ENCODE measurements around the gene HDDC2.

Gene HDDC2, protein sequence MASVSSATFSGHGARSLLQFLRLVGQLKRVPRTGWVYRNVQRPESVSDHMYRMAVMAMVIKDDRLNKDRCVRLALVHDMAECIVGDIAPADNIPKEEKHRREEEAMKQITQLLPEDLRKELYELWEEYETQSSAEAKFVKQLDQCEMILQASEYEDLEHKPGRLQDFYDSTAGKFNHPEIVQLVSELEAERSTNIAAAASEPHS

DNA sequence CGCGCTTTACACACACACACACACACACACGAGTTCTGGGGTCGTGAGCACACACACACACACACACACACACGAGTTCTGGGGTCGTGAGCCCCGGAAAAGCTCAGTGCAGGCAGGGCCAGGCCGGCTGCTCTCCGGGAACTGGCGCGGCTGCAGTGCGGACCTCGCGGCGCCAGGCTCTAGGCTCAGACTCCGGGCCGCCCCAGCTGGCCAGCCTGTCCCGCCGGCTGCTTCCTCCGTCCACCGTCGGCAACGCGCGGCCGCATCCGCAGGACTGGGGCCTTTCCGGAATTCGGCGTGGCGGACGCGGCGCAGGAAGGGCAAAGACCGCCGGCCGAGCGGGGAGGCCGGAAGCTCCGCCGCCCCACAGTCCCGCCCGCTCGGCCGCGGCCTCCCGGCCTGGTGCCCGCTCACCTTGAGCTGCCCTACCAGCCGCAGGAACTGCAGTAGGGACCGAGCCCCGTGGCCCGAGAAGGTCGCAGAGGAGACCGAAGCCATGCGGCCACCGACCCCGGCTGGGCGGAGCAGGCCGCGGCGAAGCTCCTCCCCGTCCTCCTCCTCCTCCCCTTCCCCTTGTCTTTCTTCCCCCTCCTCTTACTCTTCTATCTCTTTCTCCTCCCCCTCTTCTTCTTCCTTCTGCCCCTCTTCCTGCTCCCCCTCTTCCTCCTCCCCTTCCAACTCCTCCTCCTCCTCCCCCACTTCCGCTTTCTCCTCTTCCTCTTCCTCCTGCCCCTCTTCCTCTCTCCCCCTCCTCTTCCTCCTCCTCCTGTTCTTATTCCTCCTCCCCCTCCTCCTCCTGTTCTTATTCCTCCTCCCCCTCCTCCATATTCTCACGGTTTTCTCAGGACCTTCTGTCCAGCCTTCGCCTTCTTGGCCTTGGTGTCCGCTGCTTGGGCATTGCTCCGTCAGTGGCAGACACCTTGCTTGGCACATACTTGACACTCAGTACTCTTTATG lies at the start of gene HDDC2:
Gene HDDC2, minus strand, starts transcription at position 533 of the 957 bp plus-strand sequence. Its CDS starts 35 bp downstream, at position 498.
- peak; percentile 80 for DNase-seq

DNA sequence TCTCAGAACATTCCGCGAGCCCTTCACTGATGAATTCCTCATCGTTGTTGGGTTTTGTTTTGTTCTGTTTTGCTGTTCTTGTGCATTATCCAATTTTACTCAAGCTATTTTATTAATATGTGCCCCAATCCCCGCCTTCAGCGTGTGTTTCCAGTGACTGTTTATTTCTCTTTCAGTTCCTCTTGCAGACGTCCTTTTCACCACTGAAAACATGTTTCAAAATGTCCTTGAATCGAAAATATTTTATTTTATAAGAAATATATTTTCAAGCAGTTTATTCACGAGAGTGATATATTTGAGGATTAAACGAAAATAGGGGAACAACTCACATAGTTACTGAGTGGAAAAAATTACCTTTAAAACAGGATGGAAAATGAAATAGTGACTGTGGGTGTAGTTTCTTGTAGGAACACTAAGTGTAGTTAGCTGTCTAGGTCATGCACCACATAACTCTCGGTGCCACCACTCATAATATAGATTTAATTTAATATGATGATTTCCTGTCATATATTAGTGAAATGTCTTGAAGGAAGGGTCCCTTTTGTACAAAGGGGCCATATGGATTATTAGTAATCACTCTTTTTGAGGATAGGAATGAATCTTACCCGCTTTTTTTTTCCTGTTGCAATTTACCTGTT lies 45.3 kb upstream of the HDDC2 start:
- DNase-seq: peak; percentile 18

DNA sequence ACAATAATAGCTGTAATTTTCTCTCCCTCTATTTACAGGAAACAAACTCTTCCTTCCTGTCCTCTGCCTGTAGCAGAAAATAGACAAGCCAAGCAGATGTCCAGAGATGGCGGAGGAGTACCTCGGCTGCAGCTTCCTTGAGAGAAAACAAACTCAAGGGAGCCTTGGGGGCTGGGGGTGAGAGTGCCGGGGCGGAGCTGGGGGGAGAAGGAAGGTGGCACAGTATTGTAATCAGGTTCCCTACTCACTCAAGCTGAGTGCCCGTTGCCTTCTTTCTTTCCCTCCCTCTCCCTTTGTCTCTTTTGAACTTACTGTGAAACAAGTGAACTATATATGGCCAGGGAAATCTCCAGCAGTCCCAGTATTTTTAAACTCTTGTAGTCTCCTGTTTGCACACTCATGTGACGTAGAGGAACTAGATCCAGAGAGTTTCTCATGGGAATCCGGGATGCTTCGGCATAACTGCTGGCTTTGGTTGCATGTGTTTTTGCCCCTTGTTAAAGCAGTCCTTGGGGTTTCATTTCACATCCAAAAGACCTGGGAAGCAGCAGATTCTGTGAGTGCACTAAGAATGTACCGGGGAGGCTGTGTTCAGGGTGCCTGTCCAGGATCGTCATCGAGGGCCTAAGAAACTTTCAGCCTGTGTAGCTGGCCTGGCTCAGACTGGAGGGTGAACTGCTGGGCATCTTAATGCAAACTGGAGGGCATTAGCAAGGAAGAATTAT lies 44.6 kb upstream of the HDDC2 start:
- DNase-seq: no peak

DNA sequence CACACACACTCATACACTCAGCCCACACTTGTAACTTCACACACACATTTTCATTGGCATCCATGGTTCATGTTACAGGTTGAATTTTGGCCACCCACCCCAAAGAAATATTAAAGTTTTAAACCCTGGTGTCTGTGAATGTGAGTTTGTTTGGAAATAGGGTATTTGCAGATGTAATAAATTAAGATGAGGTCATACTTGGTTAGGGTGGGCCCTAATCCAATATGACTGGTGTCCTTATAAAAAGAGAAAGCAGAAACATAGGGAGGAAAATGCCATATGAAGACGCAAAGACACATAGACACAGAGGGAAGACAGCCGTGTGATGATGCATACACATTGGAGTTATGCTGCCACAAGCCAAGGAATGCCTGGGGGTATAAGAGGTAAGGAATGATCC lies 39.7 kb upstream of the HDDC2 start:
- DNase-seq: no peak

DNA sequence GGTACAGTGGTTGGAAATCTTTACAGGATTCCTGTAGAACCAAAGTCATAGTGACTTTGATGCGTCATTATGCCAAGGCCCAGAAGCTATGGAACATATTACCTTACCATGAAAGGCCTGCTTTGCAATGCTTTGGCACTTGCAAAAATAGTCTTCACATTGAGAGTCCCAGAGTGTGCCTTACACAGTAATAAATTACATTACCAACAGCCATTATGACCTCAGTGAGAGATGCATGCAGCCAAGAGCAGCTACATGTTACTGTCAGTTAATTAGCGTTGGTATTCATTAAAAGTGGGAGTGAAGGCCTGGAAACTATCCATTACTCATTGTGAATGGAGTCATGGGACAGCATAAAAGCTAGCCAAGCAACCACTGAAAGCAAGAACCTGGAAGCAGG lies 39.2 kb upstream of the HDDC2 start:
- no peak for DNase-seq

DNA sequence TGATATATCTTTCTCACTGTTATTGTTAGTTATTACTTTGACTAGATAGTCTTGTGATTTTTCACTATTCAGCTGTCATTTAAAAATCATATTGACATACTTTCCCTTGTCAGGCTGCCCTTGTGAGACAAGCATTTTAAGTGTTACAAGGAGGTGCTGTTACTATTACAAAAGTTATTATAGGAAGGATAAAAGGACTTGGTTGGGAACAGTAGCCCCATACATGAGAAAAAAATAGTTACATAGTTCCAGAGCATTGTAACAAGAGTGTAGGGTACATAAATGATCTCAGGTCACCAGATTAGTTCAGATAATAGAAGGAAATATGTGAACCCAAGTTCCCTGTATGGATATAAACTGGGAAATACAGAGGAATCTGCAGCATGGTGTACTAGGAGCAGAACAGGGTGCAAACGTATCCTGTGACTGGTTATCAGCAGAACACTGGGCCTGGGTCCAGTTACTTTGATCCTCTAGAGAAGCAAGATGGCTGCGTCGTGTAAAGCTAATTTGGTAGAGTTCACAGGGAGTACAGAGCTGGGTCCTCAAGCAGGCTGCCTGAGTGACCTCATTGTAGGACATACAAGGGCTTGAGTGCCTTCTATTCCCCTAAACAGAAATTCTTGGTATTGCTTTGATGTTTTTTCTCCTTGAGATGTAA lies 38.5 kb upstream of the HDDC2 start:
- no peak for DNase-seq

DNA sequence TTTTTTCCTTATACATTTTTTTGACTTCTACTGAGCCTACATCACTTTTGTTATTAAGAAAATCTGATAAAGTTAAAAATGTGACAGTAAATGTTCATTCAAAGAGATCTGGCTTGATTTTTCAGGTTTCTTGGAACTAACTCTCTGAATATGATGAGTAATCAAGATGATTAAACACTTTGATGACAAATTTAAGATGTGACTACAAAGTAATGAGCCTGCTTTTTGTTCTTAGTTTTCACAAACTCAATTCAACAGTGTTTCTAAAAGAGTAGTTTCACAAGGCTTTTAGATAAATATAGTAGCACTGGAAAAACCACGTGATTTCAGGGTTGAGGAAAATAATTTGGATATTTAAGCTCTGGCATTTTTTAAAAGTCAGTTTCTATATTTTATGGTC lies 37.9 kb upstream of the HDDC2 start:
- DNase-seq: no peak

DNA sequence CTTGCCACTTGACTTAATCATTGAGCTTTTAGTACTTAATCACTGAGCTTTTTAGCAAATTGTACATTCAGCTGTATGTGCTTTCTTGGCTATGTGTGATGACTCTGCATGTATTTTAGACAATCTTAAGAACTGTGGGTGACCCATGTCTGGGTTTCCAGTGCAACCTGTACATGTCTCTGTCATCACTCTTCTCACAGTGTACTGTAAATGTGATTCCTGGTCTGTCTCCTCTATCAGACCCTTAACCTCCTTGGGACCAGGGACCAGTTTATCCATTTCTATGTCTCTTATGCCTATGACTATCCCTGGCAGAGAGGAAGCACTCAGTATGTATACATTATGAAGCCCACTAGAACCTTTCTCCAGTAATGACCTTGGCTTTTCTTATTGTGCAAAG lies 36.6 kb upstream of the HDDC2 start:
- no peak for DNase-seq

DNA sequence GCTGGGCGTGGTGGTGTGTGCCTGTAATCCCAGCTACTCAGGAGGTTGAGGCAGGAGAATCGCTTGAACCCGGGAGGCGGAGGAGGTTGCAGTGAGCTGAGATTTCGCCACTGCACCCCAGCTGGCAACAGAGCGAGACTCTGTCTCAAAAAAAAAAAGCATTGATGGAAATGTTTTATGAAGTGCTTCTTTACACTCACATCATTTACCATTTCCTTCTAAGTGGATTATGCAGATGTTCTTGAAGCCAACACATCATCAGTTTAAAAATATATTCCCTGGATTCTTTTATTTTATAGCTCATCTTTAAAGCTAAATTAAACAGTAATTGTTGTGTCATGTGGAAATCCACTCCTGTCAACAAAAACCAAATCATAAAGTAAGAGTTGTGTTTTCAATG lies 35.9 kb upstream of the HDDC2 start:
- DNase-seq: no peak

DNA sequence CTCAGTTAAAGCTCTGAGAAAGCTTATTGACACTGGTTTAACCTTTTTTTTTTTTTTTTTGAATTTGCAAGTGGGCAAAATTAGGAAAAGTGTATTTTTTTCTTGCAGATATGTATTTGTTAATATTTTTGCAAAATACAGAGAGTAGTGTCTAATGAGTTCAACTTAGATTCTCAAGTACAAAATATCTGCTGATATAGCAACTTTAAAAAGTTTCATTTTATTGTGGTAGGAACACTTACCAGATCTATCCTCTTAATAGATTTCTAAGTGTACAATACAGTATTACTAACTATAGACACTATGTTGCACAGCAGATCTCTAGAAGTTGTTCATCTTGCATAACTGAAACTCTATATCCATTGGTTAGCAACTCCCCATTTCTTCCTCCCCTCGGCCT lies 30.9 kb upstream of the HDDC2 start:
- DNase-seq: no peak

DNA sequence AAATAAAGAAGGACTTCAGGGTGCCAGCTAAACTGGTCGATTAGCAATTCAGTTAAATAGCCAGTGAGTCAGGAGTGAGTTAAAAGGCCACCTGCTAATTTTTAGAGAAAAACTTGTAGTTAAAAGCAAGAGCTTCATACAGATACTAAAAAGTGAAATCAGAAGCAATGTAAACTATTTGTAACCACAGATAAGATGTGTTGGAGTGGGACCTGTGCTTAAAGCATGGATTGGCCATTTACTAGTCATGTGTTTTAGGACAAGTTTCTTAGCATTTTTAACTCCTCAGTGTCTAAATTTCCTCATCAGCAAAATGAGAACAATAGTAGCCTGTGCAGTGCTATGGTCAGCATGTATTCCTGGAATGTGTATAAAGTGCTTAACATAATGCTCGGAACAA lies 23.8 kb upstream of the HDDC2 start:
- no peak for DNase-seq

DNA sequence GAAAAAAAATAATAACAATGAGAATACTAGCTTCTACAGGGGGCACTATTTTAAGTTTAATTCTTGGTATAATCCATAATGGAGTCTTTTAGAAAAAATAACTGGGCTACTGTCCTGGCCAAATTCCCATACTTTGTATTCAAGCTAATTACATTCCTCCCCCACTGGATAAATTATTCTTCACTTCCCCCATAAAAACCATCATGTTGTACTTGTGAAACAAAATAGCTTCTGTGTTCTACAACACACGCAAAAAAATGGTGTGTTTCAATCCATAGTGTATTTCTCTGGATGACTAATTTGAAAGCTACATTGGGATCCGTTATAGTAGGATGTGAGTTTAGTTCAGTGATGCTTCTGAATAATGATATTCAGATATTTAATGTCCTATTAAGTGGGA lies 21.6 kb upstream of the HDDC2 start:
- no peak for DNase-seq

DNA sequence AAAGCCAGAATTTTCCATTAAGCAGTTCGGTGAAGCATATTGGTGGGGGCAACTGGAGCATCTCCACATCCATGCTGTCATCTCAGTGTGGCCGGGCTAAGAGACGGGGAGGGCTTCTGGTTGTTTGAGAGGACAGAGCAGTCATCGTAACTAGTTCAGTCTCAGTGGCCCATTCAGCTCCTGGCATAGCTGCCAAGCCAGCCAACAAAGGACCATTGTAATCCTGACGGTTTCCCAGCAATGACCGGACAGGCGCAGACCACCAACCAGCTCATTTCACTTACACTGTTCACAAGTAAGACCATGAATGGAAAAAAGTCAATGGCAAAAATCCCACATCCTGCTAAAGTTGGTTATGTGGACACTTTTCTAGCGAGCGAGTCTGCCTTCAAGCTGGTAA lies 14.9 kb upstream of the HDDC2 start:
- no peak for DNase-seq

DNA sequence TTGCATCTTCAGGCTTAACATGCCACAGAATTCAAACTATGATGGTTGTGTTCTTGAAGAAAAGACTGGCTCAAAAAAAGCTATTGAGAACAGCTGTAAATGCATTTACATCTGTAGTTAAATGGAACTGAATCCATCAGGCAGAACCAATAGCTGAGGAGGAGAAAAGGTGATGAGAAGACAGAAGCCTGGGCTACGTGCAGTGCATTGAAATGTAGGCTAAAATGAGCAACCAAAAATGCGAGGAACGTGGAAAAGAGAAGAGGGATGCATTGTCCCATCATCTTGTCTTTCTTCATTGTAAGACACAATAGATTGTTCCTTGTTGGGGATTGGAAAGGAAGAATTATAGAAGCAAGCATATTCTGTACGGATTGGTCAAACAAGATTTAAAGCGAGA lies 13.8 kb upstream of the HDDC2 start:
- no peak for DNase-seq

DNA sequence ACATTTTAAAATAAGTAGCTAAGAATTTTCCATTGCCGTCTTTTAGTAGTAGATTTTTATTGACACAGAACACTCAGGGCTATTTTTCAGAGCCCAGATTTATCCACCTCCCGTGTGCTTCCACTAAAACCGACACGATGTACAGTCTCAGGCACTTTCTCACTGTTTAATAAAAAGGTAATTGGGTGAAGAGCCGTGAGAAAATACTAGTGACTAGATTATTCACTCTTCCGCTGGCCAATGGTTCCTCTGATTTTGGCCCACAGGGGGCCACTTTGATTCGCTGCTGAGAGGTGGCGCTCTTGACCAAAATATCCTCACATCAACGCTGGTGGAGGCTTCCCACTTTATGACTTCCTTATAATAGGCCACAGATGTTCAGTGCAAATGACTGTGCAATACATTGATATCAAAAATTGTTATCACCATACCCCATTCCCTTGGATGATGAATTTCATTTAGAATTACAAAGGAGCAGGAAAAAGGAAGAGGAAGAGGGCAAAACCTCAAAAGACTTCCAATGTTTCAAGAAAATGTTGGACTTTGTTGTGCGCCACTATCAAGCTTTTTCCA lies 12.3 kb upstream of the HDDC2 start:
- DNase-seq: peak; percentile 70

DNA sequence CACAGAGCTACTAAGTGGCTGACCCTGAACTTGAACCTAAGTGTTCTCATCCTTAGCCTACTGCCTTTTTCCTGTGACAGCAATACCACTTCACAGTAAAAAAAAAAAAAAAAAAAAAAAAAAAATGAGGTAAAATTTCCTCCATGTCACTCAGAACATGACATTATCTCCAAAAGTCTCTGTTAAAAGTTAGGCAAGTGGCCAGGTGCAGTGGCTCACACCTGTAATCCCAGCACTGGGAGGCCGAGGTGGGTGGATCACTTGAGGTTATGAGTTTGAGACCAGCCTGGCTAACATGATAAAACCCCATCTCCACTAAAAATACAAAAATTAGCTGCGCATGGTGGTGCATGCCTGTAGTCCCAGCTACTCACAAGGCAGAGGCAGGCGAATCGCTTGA lies 11.2 kb upstream of the HDDC2 start:
- DNase-seq: no peak

DNA sequence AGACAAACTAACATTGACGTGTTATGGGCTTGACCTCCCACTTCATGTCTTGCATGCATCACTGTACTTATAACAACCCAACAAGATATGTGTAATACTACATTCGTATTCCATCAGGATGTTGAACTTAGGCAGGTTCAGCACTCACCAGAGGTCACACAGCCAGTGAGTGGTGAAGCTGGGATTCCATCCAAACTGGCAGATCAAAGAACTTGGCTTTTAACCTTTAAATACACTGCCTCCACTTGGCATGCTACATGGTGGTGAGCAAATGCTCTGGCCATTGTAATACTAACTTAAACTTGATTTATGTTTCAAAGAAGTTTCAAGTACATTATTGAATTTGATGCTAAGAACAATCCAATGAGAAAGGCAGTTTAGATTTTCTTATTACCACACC lies 10.7 kb upstream of the HDDC2 start:
- DNase-seq: no peak

DNA sequence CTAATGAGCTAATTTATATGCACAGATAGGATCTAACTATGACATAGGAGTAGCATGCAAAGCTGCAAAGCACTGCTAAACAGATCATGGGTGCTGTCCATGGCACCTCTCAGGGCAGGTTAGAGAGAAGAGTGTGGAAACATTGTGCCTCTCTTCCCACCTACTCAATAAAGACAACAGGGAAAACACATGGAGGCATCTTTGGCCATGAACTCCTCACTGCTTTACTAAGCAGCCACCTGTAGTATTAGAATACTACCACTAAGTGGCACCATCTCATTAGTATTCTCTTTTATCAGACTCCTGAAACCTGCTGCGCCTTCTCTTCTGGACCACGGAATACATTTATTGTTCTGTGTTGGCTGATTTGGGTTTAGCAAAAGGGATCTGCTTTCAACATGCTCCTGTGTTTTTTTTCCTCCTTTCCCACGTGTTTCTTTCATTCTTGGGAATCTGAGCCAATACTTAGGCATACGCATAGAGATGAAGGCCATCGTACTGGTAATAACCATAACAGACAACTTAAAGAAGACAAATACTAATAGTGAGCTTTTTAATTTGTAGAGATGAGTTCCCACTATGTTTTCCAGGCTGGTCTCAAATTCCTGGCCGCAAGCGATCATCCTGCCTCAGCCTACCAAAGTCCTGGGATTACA lies 9.4 kb upstream of the HDDC2 start:
- peak; percentile 62 for DNase-seq

DNA sequence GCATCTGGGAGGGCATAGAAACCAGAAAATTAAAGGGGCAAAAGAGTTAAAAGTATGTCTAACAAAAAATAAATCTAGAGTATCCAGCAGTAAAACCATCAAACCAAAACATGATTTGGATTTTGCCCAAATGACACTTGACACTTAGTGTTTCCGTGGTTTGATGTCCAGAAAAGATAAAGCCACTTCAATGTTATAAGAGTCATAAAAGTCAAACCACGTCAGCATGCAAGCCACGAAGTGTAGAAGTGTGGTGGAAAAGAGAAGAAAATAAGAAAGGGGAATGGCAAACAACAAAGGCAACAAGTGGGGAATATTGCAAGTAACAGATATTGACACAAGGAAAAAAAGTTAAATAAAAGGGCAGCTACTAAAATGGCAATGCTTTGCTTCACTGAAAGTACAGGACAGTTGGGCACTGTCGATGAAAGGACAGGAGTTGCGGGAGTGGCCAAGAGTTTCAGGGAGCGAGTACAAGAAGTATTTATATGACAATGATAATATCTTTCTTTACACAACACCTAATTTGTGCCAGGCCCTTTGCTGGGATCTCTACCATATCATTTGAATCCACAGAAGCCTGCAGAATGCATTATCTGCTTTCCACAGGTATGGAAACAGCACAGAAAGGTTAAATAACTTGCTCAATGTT lies 6.3 kb upstream of the HDDC2 start:
- DNase-seq: no peak

DNA sequence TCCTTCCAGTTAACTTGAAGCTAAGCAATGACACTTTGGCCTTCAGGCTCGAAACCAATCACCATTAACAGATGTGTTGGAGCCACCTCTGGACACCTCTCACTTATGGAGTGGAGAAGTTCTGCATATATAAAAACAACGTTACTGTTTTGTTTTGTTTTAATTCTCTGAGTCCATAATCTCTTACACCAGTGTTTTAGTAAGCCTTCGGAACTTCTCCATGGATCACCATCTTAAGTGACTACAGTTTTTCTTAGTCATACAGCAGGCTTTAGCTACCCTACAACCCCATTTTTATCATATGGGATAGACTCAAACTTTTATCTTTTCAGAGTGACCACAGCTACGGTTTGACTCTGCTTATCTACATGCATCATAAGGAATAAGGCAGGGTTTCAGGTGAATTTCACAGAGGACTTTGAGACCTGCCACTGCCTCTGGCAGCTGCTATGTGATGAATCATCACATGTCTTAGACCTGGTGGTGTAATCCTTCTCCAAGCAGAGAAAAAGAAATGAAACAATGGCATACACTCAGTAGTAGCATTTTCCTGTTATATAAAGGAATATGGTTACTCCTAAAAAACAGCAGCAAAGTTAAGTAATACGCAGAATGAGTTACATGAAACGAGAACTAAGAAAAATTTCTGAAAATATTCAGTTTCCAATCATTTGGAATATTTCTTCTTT lies 5.5 kb upstream of the HDDC2 start:
- peak; percentile 30 for DNase-seq

DNA sequence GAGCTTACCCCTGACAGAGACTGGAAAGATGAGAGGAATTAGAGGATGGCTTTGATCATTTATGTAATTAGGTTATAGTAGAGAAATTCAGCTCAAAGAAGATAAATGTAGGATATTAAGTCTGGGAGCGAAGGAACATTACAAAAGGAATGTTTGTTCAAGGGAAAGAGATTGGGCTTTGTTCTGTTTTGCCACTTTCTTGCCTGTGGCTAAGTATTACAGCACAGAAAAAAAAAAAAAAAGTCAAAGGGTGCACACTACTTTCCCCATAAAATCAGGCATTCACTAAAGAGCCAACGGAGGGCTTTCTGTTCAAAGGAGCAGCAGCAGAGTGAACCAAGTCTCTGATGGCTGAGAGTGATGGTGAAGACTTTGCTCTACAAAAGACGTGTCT lies 5.0 kb upstream of the HDDC2 start:
- no peak for DNase-seq

All from suppressor macrophage treated with lipopolysaccharide for 4 hours (primary cell).